Measurements from ENCODE around the gene NIBAN1. TPM values are rescaled to one million over a fixed set of nuclear protein-coding genes. Genes with fewer than 3 reads are reported as not detected.

Gene NIBAN1
- total and polyA plus RNA-seq, 2 donors (not counting 3 experiments of a cell fraction or from before 2014, with no cell fraction given): 0.23 to 2.8 TPM

GRCh38 chr1:184973272-184974055 is 844 bp downstream of the NIBAN1 start:
- Histone ChIP-seq H3K9me1 (replicated peaks; ENCODE audit: control insufficient read depth, extremely low read depth, insufficient read depth, low read length) (no peaks in the 10 kb centered on the region), H3K9me3 (replicated peaks; ENCODE audit: control insufficient read depth, insufficient read depth, low read length) (no peaks in the 10 kb centered on the region), H3K27ac (ENCODE audit: insufficient read depth, low read depth, low read length) (no peak overlapping the region), H3K79me2 (ENCODE audit: control insufficient read depth, insufficient read depth, low read length) (no peaks in the 10 kb centered on the region), H3K9ac (replicated peaks; ENCODE audit: extremely low read depth, insufficient read depth, low read length) (peak overlapping the region; percentile 38), H3K4me3 (replicated peaks in 1 of 3; ENCODE audit: insufficient read depth in 1 of 3, low read depth in 1 of 3, low read length in 3 of 3) (peak overlapping the region; percentile 34 to 72 (median 54)), H4K20me1 (replicated peaks; ENCODE audit: control insufficient read depth, extremely low read depth, insufficient read depth, low read length) (no peaks in the 10 kb centered on the region), H3K4me1 (ENCODE audit: control insufficient read depth, extremely low read depth, insufficient read depth, low read length) (peaks cover 12% of the 10 kb centered on the region), H3K27me3 (ENCODE audit: control insufficient read depth in 2 of 2, insufficient read depth in 2 of 2, low read length in 2 of 2) (peaks cover 18 to 22% of the 10 kb centered on the region in 2 experiments), H3K4me2 (ENCODE audit: insufficient read depth, low read length) (peak overlapping the region; percentile 89), H3K36me3 (ENCODE audit: control insufficient read depth in 2 of 2, extremely low read depth in 1 of 2, insufficient read depth in 2 of 2, low read length in 2 of 2) (no peaks in the 10 kb centered on the region), H2AFZ (ENCODE audit: low read depth, low read length) (peak overlapping the region; percentile 84)
- intact Hi-C loops (cut with micrococcal nuclease): no loop called here
- DNase-seq (ENCODE audit: low read depth, low spot score) (peak; percentile 44), FAIRE-seq (peak; percentile 48)
- BruUV-seq (replicated peaks): no TSS peak
- POLR2A ChIA-PET: no interaction called here
- CTCF ChIA-PET: interaction anchor here (0.7 to 2.6 kb wide), 10 partner anchors 8 to 707 kb away, joined by 3 to 20 read pairs (median 4); no protein-coding TSS in a partner anchor
- dilution Hi-C loops (cut with MboI; ENCODE audit: extremely low pct_ligation_motif_present, low sequenced_read_pairs): no loop called here
- no peak for TF ChIP-seq FOS (IDR thresholded peaks at IDR 0.05; ENCODE audit: borderline replicate concordance, insufficient read depth, low read length)
- TF ChIP-seq CTCF (IDR thresholded peaks at IDR 0.05; ENCODE audit: extremely low read depth in 1 of 2, insufficient read depth in 1 of 2, low read depth in 1 of 2, low read length in 2 of 2): no peak
- no peak for TF ChIP-seq MYC (IDR thresholded peaks at IDR 0.05; ENCODE audit: low read depth, low read length)
- peak; percentile 54 for TF ChIP-seq EZH2 (IDR thresholded peaks at IDR 0.05; ENCODE audit: borderline replicate concordance, low read depth, low read length, severe bottlenecking)
- no peak for TF ChIP-seq GATA2 (IDR thresholded peaks at IDR 0.05; ENCODE audit: insufficient read depth, insufficient read length, low read depth, low read length)
- no peak for TF ChIP-seq POLR2A (IDR thresholded peaks at IDR 0.05; ENCODE audit: low read depth, low read length)

All from endothelial cell of umbilical vein (primary cell).